ENCODE measurements around the gene CCN2.
A peak's percentile ranks its signal among the peaks of the same experiment; 100 is the strongest.

DNA sequence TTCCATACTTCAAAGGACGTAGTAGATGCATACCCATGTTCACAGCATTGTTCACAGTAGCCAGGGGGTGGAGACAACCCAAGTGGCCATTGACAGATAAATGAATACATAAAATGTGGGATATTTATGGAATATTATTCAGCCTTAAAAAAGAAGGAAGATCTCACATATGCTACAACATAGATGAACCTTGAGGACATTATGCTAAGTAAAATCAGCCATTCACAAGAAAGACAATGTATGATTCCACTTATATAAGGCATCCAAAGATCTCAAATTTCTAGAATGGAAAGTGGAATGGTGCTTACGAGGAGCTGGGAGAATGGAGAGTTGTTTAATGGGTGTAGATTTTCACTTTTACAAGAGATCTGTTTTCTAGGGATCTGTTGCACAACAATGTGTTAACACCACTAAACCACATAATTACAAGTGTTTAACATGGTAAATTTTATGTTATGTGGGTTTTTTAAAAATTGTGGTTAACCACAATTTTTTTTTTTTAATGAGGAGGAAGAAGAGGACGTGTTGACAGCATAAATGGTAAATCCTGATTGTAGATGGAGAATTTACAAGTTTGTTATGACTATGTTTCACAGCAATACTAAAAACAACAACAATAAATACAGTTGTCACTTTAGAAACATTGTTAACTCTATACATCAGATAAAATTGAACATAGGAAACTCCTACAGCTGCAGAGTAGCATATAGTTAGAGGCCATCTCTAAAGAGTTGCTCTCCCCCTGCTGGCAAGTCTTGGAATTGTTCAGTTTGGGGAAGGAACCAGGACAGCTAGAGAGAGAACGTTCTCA, 41.6 kb downstream of the CCN2 start:
- TF ChIP-seq, protein P1, sequence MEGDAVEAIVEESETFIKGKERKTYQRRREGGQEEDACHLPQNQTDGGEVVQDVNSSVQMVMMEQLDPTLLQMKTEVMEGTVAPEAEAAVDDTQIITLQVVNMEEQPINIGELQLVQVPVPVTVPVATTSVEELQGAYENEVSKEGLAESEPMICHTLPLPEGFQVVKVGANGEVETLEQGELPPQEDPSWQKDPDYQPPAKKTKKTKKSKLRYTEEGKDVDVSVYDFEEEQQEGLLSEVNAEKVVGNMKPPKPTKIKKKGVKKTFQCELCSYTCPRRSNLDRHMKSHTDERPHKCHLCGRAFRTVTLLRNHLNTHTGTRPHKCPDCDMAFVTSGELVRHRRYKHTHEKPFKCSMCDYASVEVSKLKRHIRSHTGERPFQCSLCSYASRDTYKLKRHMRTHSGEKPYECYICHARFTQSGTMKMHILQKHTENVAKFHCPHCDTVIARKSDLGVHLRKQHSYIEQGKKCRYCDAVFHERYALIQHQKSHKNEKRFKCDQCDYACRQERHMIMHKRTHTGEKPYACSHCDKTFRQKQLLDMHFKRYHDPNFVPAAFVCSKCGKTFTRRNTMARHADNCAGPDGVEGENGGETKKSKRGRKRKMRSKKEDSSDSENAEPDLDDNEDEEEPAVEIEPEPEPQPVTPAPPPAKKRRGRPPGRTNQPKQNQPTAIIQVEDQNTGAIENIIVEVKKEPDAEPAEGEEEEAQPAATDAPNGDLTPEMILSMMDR (IDR thresholded peaks at IDR 0.05), result peak; percentile 98
- TF ChIP-seq EZH2 (IDR thresholded peaks at IDR 0.05; ENCODE audit: borderline replicate concordance, insufficient read depth, low read depth, low read length, poor library complexity, severe bottlenecking), result no peak

Measured in B cell (primary cell).